Lung (tissue), 13 donors: Measurements from ENCODE around the gene VKORC1L1. TPM values are rescaled to one million over a fixed set of nuclear protein-coding genes. Genes with fewer than 3 reads are reported as not detected.
"Not testable (repeated sequence)": the region's sequence is repeated elsewhere in the genome, so short reads cannot be mapped to it uniquely, and the experiment has no call there.

Experiments
- ATAC-seq: fragments of 200-7000 bp; cut with Tn5 transposase; one replicate; pipeline ENCODE4 v1.9.1; 2020; ENCODE audit warnings: moderate number of reproducible peaks; ENCODE audit not compliant: insufficient read depth, low FRiP score
- DNase-seq, 3 donors: peaks; one replicate each; pipeline ENCODE4 v3.0.0-alpha.2; 2013 to 2017
- H3K27ac ChIP-seq, 2 donors: one replicate each; pipeline ENCODE4 v1.5.1; 2013; ENCODE audit warnings: mild to moderate bottlenecking in 2 of 2, moderate library complexity in 2 of 2, control low read depth in 1 of 2, inconsistent platforms in 1 of 2, low read depth in 1 of 2, low read length in 1 of 2
- H3K27me3 ChIP-seq, 3 donors: one replicate each; pipeline ENCODE4 v1.5.1; 2013; ENCODE audit warnings: low read length in 2 of 3; ENCODE audit not compliant: control insufficient read depth in 3 of 3, insufficient read depth in 3 of 3
- H3K36me3 ChIP-seq, 4 donors: one replicate each; pipeline ENCODE4 v1.5.1; 2013; ENCODE audit warnings: low read length in 4 of 4, mild to moderate bottlenecking in 1 of 4, moderate library complexity in 1 of 4; ENCODE audit not compliant: control insufficient read depth in 4 of 4, insufficient read depth in 4 of 4
- H3K4me1 ChIP-seq, 5 donors: one replicate each; pipeline ENCODE4 v1.5.1; 2013; ENCODE audit warnings: low read length in 5 of 5, mild to moderate bottlenecking in 2 of 5, moderate library complexity in 1 of 5; ENCODE audit not compliant: control insufficient read depth in 5 of 5, insufficient read depth in 5 of 5
- H3K4me3 ChIP-seq: one replicate; pipeline ENCODE4 v1.5.1; 2013; ENCODE audit warnings: mild to moderate bottlenecking, control low read depth, moderate library complexity
- H3K9ac ChIP-seq, 2 donors: one replicate each; pipeline ENCODE4 v1.5.1; 2013; ENCODE audit warnings: low read length in 2 of 2, control low read depth in 1 of 2; ENCODE audit not compliant: insufficient read depth in 1 of 2
- H3K9me3 ChIP-seq, 4 donors: one replicate each; pipeline ENCODE4 v1.5.1; 2013; ENCODE audit warnings: low read length in 3 of 4, mild to moderate bottlenecking in 1 of 4, moderate library complexity in 1 of 4; ENCODE audit not compliant: control insufficient read depth in 4 of 4, insufficient read depth in 3 of 4
- WGBS, 2 donors: extraction: QIAGEN DNeasy Blood & Tissue Kit; methylation state at CpG; one replicate each; pipeline ENCODE4 v1.1.7; 2013; 5-methylcytosine and 5-hydroxymethylcytosine counted together
- polyA plus RNA-seq, 2 donors: library from polyadenylated mRNA; stranded (reverse); fragments of 200-250 nt; gene quantifications; one replicate each; pipeline ENCODE4 v1.2.1, GENCODE V29; 2013
- small RNA-seq: library from RNA; depleted of rRNA; stranded (forward); fragments of <200 nt; gene quantifications from one replicate; pipeline ENCODE3, GENCODE V24; 2014; ENCODE audit warnings: low replicate concordance
- total RNA-seq, 2 donors: library from RNA; depleted of rRNA in 1 of 2; stranded (reverse); fragments of >200 nt in 1 of 2; gene quantifications; one replicate each; pipeline ENCODE4 v1.2.1, GENCODE V29; 2014 to 2021
- TF ChIP-seq, protein P1 (sequence below): IDR thresholded peaks from 2 replicates; pipeline ENCODE4 v1.5.1; 2012; ENCODE audit warnings: mild to moderate bottlenecking; ENCODE audit errors: control extremely low read depth, extremely low read depth
- donor health status: control.
- donor health status: control.
- donor health status: Bipolar disorder and iron deficiency.
- donor health status: healthy.
- donor health status: DM: yes; HTN: yes; CAD: no.

Gene VKORC1L1
- total and polyA plus RNA-seq, 4 donors: 15.1 to 36.8 (median 24.4) TPM

DNA sequence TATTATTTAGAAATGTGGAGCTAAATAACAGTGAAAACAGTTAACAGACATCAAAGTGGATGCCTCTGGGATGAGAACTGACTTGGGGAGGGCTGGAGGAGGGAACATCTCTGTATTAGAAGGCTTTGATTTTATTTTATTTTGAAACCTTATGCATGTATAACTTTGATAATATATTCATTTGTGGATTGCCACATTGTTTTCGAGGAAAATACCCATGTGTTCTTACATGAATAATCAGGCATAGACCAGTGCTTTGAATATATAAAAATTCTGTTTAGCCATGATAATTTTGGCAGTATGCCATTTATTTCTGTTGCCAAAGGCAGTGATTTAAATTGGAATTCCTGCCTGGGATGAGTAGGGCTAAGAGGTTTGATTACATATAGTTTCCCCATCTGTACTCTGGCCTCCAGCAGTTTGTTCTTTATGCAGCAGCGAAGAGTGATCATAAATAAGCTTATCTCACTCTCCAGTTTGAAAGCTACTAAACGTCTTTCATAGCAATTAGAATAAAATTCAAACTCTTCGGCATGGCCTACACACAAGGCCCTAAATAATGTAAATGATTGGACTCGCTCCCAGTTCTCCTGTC is 128.0 kb downstream of the VKORC1L1 start:
- H3K9ac ChIP-seq, H3K27me3 ChIP-seq, ATAC-seq, H3K4me3 ChIP-seq, H3K4me1 ChIP-seq, H3K9me3 ChIP-seq, H3K36me3 ChIP-seq, DNase-seq, H3K27ac ChIP-seq: not testable (repeated sequence)
- 72 to 93% methylated on average over 1 of the region's 5 CpGs for WGBS, 2 donors

DNA sequence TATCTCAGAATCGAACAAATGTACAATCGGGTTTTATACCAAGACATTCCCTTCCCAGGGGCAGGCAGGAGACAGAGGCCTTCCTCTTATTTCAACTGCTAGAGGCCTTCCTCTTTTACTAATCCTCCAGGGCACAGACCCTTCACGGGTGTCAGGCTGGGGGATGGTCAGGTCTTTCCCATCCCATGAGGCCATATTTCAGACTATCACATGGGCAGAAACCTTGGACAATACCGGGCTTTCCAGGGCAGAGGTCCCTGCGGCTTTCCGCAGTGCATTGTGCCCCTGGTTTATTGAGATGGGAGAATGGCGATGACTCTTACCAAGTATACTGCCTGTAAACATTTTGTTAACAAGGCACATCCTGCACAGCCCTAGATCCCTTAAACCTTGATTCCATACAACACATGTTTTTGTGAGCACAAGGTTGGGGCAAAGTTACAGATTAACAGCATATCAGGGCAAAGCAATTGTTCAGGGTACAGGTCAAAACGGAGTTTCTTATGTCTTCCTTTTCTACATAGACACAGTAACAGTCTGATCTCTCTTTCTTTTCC is 132.3 kb downstream of the VKORC1L1 start:
- H3K36me3 ChIP-seq, H3K4me1 ChIP-seq, H3K9me3 ChIP-seq, DNase-seq, H3K27me3 ChIP-seq, H3K4me3 ChIP-seq, ATAC-seq, H3K9ac ChIP-seq, H3K27ac ChIP-seq: not testable (repeated sequence)
- WGBS, 2 donors: 81 to 85% methylated on average over 8 of the region's 8 CpGs

DNA sequence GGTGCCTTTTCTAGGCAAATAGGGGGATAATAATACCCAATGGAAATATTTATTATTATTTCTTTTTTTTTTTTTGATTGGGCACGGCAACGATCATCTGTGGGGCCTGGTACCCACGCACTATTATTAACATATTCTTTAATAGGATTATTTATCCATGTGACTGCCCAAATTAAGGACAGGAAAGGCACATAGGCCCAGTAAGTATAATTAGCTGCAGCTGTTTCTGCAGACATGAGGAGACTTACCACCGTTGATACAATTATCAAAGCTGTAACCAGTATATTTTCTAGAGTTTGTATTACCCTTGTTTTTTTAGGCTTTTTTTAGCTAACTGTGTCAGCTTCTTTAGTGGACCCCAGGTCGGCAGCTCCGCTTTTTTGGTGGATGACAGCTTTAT is 134.4 kb downstream of the VKORC1L1 start:
- TF ChIP-seq, protein P1, sequence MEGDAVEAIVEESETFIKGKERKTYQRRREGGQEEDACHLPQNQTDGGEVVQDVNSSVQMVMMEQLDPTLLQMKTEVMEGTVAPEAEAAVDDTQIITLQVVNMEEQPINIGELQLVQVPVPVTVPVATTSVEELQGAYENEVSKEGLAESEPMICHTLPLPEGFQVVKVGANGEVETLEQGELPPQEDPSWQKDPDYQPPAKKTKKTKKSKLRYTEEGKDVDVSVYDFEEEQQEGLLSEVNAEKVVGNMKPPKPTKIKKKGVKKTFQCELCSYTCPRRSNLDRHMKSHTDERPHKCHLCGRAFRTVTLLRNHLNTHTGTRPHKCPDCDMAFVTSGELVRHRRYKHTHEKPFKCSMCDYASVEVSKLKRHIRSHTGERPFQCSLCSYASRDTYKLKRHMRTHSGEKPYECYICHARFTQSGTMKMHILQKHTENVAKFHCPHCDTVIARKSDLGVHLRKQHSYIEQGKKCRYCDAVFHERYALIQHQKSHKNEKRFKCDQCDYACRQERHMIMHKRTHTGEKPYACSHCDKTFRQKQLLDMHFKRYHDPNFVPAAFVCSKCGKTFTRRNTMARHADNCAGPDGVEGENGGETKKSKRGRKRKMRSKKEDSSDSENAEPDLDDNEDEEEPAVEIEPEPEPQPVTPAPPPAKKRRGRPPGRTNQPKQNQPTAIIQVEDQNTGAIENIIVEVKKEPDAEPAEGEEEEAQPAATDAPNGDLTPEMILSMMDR: no peak
- Histone ChIP-seq H3K9ac (no peak overlapping the region), H3K27ac (no peak overlapping the region), H3K9me3 (no peaks in the 10 kb centered on the region), H3K36me3 (no peaks in the 10 kb centered on the region), H3K4me3 (no peak overlapping the region), H3K4me1 (no peaks in the 10 kb centered on the region), H3K27me3 (no peaks in the 10 kb centered on the region)
- DNase-seq: no peak
- 86 to 92% methylated on average over 6 of the region's 6 CpGs for WGBS, 2 donors
- no peak for ATAC-seq

Small RNA genes within 50 kb of the gene (small RNA-seq; reads per million reads assigned to genes)
- gene AC073261.1 (not detected), gene RNU6-973P (not detected)

Other genes with a start within 250 kb of the VKORC1L1 start
- 10 to 100 TPM; 39.8 to 68.4 TPM for gene GUSB, start 109.1 kb downstream of the VKORC1L1 start, total RNA-seq
- gene GUSB, start 109.1 kb downstream of the VKORC1L1 start, polyA plus RNA-seq: 10 to 100 TPM; 50.8 to 60.0 TPM
- gene ASL, start 202.7 kb downstream of the VKORC1L1 start, total RNA-seq: 10 to 100 TPM; 24.9 to 85.1 TPM
- gene ASL, start 202.7 kb downstream of the VKORC1L1 start, polyA plus RNA-seq: 10 to 100 TPM; 56.4 to 60.4 TPM
- 10 to 100 TPM; 39.4 to 43.0 TPM for gene CRCP, start 241.8 kb downstream of the VKORC1L1 start, total RNA-seq
- gene CRCP, start 241.8 kb downstream of the VKORC1L1 start, polyA plus RNA-seq: 10 to 100 TPM; 18.9 to 25.4 TPM